Astrocyte of the cerebellum (primary cell): ENCODE measurements around the gene TOR1B.
"Not testable (repeated sequence)": the region's sequence is repeated elsewhere in the genome, so short reads cannot be mapped to it uniquely, and the experiment has no call there.

Experiments
- DNase-seq: peaks from one replicate; pipeline ENCODE4 v3.0.0-alpha.2; 2011; ENCODE audit warnings: low read depth
- H3K4me3 ChIP-seq: 2 replicates; pipeline ENCODE4 v1.5.1; 2011; ENCODE audit warnings: mild to moderate bottlenecking, low read depth, low read length, moderate library complexity
- in situ Hi-C: cut with HindIII; loops from 2 replicates; pipeline ENCODE4 v1.10.0; 2017; ENCODE audit warnings: low sequenced_read_pairs
- TF ChIP-seq, protein P1 (sequence below): IDR thresholded peaks from 2 replicates; pipeline ENCODE4 v1.5.1; 2012; ENCODE audit warnings: low read length, low read depth, moderate library complexity, mild to moderate bottlenecking; ENCODE audit errors: missing control alignments

Gene TOR1B

GRCh38 chr9:129769669-129770068 is 33.3 kb upstream of the TOR1B start:
- TF ChIP-seq, protein P1, sequence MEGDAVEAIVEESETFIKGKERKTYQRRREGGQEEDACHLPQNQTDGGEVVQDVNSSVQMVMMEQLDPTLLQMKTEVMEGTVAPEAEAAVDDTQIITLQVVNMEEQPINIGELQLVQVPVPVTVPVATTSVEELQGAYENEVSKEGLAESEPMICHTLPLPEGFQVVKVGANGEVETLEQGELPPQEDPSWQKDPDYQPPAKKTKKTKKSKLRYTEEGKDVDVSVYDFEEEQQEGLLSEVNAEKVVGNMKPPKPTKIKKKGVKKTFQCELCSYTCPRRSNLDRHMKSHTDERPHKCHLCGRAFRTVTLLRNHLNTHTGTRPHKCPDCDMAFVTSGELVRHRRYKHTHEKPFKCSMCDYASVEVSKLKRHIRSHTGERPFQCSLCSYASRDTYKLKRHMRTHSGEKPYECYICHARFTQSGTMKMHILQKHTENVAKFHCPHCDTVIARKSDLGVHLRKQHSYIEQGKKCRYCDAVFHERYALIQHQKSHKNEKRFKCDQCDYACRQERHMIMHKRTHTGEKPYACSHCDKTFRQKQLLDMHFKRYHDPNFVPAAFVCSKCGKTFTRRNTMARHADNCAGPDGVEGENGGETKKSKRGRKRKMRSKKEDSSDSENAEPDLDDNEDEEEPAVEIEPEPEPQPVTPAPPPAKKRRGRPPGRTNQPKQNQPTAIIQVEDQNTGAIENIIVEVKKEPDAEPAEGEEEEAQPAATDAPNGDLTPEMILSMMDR, result no peak
- in situ Hi-C loops, result no loop called here

GRCh38 chr9:129770741-129771140 is 32.2 kb upstream of the TOR1B start:
- TF ChIP-seq, protein P1, result no peak
- H3K4me3 ChIP-seq, result no peak overlapping the region
- in situ Hi-C loops, result no loop called here
- no peak for DNase-seq

More at GRCh38 chr9:129769669-129770068, 33.3 kb upstream of the TOR1B start:
- no peak overlapping the region for H3K4me3 ChIP-seq
- no peak for DNase-seq

- in situ Hi-C loops, result no loop called here
- TF ChIP-seq, protein P1, result no peak
- DNase-seq, result no peak
- no peak overlapping the region for H3K4me3 ChIP-seq
Observed at GRCh38 chr9:129773262-129774048, 29.5 kb upstream of the TOR1B start.

GRCh38 chr9:129774791-129775447 is 28.1 kb upstream of the TOR1B start:
- DNase-seq, result no peak
- H3K4me3 ChIP-seq, result no peak overlapping the region
- in situ Hi-C loops, result loop anchor here (5.0 kb wide), 3 partner anchors 48 to 143 kb away; no protein-coding TSS in a partner anchor
- TF ChIP-seq, protein P1, result no peak

DNA sequence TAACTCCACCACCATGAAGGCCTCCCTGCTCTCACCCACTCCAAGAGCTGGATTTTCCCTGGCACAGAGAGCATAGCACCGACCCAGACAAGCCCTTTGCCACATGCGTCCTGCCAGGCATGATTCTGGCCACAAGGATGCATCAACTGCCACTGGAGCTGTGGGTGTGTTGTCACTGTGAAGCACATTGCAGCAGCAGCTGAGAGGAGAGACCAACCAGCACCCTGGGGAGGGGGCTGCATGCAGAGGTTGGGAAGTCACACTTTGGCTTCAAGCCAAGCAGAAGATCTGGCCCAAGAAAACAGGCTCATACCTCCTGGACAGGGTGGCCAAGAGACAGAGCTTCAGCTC is 27.6 kb upstream of the TOR1B start:
- in situ Hi-C loops, result loop anchor here (5.0 kb wide), 3 partner anchors 48 to 143 kb away; no protein-coding TSS in a partner anchor
- DNase-seq, result no peak
- no peak overlapping the region for H3K4me3 ChIP-seq
- TF ChIP-seq, protein P1, result no peak

- in situ Hi-C loops, result loop anchor here (5.0 kb wide), 3 partner anchors 49 to 144 kb away; no protein-coding TSS in a partner anchor
- not testable (repeated sequence) for H3K4me3 ChIP-seq
Observed at GRCh38 chr9:129776096-129776495, 26.9 kb upstream of the TOR1B start.

GRCh38 chr9:129776566-129776937 is 26.4 kb upstream of the TOR1B start:
- H3K4me3 ChIP-seq, result peak overlapping the region; percentile 5
- TF ChIP-seq, protein P1, result no peak
- DNase-seq, result peak; percentile 19
- in situ Hi-C loops, result loop anchor here (5.0 kb wide), 3 partner anchors 49 to 144 kb away; no protein-coding TSS in a partner anchor

More at GRCh38 chr9:129776096-129776495, 26.9 kb upstream of the TOR1B start:
- DNase-seq, result not testable (repeated sequence)
